Tibial nerve (tissue), 4 donors: ENCODE measurements around the gene MED15. TPM values are rescaled to one million over a fixed set of nuclear protein-coding genes. Genes with fewer than 3 reads are reported as not detected.

ENCODE experiments used
- DNase-seq, 2 donors: peaks; one replicate each; pipeline ENCODE4 v3.0.0-alpha.2; 2019; ENCODE audit warnings: low spot score in 2 of 2
- H3K27ac ChIP-seq, 4 donors: fragments of 200-600 bp; sonication (generic) in 3 of 4; one replicate each; pipeline ENCODE4 v1.5.1; 2017 to 2019; ENCODE audit warnings: mild to moderate bottlenecking in 1 of 4
- H3K27me3 ChIP-seq, 2 donors: fragments of 200-600 bp; sonication (generic) in 1 of 2; one replicate each; pipeline versions ENCODE4 v1.5.1 to v1.6.0; 2017 to 2019
- H3K36me3 ChIP-seq, 3 donors: fragments of 200-600 bp; sonication (generic); one replicate each; pipeline ENCODE4 v1.5.1; 2018 to 2019
- H3K4me1 ChIP-seq, 4 donors: fragments of 200-600 bp; sonication (generic) in 3 of 4; one replicate each; pipeline ENCODE4 v1.5.1; 2017 to 2019
- H3K4me3 ChIP-seq, 4 donors: fragments of 200-600 bp; sonication (generic) in 3 of 4; one replicate each; pipeline ENCODE4 v1.5.1; 2017 to 2019; ENCODE audit warnings: mild to moderate bottlenecking in 1 of 4, moderate library complexity in 1 of 4
- H3K9me3 ChIP-seq, 4 donors: fragments of 200-600 bp; sonication (generic) in 3 of 4; one replicate each; pipeline ENCODE4 v1.5.1; 2017 to 2019
- EP300 ChIP-seq, 2 donors: sonication (generic); formaldehyde crosslinking; IDR thresholded peaks; one replicate each; pipeline ENCODE4 v1.6.1; 2017; ENCODE audit warnings: antibody characterized with exemption in 2 of 2, mild to moderate bottlenecking in 1 of 2
- POLR2A ChIP-seq, 2 donors: fragments of 450-650 bp; IDR thresholded peaks; one replicate each; pipeline ENCODE4 v1.6.1; 2017; ENCODE audit warnings: antibody characterized with exemption in 2 of 2, mild to moderate bottlenecking in 2 of 2, moderate library complexity in 2 of 2
- WGBS, 2 donors: methylation state at CpG; one replicate each; pipeline ENCODE4 v1.1.5; 2018; 5-methylcytosine and 5-hydroxymethylcytosine counted together
- total RNA-seq, 4 donors: library from RNA; depleted of rRNA; stranded (reverse); fragments of >200 nt; gene quantifications; one replicate each; pipeline ENCODE4 v1.1.0, GENCODE V29; 2016
- TF ChIP-seq, protein P1 (sequence below), 5 experiments: fragments of 200-600 bp in 3 of 5; fragments of 450-650 bp in 2 of 5; sonication (generic) in 3 of 5; IDR thresholded peaks; one replicate each; pipeline ENCODE4 v1.5.1; 2016 to 2019; ENCODE audit warnings: antibody characterized with exemption in 5 of 5, mild to moderate bottlenecking in 3 of 5, moderate library complexity in 2 of 5

MED15 gene
- total RNA-seq, 4 donors from 2014 or later, result 49.2 to 147 (median 102) TPM

DNA sequence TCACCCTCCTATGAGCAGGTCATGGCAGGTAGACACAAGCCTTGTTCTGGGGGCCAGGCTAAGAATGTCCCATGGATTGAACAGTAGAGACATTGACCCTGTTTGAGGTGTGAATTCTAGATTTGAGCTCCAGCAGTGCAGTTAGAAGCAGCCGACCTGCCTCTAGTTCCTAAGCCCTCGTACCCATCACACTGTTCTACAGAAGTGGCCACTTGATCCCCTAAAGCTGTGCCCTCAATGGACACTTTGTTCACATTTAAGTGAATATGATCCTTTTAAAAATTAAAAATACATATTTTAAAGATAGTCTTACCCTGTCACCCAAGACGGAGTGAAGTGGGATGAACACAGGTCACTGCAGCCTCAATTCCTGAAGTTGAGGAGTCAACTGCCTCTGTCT is 122.0 kb downstream of the MED15 start:
- 91% methylated on average over 3 of the region's 3 CpGs for WGBS, 2 donors
- H3K36me3 ChIP-seq, result no peaks in the 10 kb centered on the region
- H3K9me3 ChIP-seq, result no peaks in the 10 kb centered on the region
- TF ChIP-seq POLR2A (IDR thresholded peaks at IDR 0.05) (no peak), EP300 (IDR thresholded peaks at IDR 0.05) (no peak)
- TF ChIP-seq, protein P1, sequence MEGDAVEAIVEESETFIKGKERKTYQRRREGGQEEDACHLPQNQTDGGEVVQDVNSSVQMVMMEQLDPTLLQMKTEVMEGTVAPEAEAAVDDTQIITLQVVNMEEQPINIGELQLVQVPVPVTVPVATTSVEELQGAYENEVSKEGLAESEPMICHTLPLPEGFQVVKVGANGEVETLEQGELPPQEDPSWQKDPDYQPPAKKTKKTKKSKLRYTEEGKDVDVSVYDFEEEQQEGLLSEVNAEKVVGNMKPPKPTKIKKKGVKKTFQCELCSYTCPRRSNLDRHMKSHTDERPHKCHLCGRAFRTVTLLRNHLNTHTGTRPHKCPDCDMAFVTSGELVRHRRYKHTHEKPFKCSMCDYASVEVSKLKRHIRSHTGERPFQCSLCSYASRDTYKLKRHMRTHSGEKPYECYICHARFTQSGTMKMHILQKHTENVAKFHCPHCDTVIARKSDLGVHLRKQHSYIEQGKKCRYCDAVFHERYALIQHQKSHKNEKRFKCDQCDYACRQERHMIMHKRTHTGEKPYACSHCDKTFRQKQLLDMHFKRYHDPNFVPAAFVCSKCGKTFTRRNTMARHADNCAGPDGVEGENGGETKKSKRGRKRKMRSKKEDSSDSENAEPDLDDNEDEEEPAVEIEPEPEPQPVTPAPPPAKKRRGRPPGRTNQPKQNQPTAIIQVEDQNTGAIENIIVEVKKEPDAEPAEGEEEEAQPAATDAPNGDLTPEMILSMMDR (IDR thresholded peaks at IDR 0.05), result no peak
- no peaks in the 10 kb centered on the region for H3K4me1 ChIP-seq
- no peaks in the 10 kb centered on the region for H3K27me3 ChIP-seq
- DNase-seq, result no peak
- H3K4me3 ChIP-seq, result no peak overlapping the region
- H3K27ac ChIP-seq, result no peak overlapping the region

DNA sequence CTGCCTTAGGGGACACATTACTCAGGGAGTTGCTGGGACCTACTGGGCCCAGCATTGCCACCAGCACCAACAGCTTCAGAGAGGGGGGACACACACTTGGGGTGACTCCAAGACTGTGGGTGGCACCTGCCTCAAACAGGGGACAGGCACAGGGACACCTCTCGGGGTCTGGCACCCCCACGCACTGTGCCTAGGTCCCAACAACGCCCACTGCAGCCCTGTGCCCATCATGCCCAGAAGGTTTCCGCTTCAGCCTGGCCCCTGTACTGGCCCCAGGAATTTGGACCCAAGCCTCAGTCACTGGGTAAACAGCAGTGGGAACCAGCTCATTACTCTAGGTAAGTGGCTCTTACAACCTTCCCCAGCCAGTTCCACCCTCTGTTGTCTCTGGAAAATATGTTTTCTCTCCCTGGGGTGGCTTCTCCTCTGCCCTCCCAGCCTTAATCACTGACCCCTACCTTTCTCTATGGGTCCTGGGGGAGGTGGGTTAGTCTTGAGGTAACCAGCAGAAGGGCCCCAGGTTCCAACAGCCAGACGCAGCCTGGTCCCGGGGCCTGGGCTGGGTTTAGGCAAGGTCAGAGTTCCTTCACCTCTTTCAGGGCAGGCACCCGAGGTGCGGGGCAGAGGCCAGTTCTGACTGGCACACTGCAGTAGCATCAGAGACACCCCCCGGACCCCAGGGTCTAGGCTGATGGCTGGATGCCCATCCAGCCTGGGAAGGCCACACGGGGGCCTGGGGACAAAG is 123.6 kb downstream of the MED15 start:
- no peak for DNase-seq
- H3K4me1 ChIP-seq, result no peaks in the 10 kb centered on the region
- no peak overlapping the region for H3K27ac ChIP-seq
- no peaks in the 10 kb centered on the region for H3K9me3 ChIP-seq
- TF ChIP-seq POLR2A (IDR thresholded peaks at IDR 0.05) (no peak), EP300 (IDR thresholded peaks at IDR 0.05) (no peak)
- TF ChIP-seq, protein P1 (IDR thresholded peaks at IDR 0.05), result no peak
- no peaks in the 10 kb centered on the region for H3K36me3 ChIP-seq
- no peak overlapping the region for H3K4me3 ChIP-seq
- H3K27me3 ChIP-seq, result no peaks in the 10 kb centered on the region
- WGBS, 2 donors, result 72 to 85% methylated on average over 5 to 10 of the region's 10 CpGs

DNA sequence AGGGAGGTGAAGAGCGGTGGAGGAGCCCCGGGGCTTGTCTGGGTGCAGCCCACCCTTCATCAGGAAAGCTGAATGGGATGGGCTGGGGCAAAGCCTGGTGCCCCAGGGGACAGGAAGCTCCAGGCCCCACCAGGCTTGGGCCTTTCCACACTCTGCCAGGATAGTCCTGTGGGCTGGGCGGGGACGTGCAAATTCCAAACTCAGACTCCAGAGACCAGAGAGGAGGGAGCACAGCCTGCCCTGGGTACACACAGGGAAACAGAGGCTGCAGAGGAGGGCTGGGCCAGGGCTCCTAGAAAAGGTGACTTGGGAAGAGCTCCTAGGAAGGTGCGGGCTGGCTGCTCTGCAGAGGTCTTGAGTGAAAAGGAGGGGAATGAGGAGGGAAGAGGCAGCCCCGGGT is 124.7 kb downstream of the MED15 start:
- Histone ChIP-seq H3K9me3 (no peaks in the 10 kb centered on the region), H3K27me3 (no peaks in the 10 kb centered on the region), H3K27ac (no peak overlapping the region), H3K4me3 (no peak overlapping the region), H3K4me1 (no peaks in the 10 kb centered on the region), H3K36me3 (no peaks in the 10 kb centered on the region)
- no peak for TF ChIP-seq EP300 (IDR thresholded peaks at IDR 0.05)
- TF ChIP-seq, protein P1 (IDR thresholded peaks at IDR 0.05), result no peak
- TF ChIP-seq POLR2A (IDR thresholded peaks at IDR 0.05), result no peak
- DNase-seq, result no peak
- 75 to 78% methylated on average over 6 of the region's 6 CpGs for WGBS, 2 donors

DNA sequence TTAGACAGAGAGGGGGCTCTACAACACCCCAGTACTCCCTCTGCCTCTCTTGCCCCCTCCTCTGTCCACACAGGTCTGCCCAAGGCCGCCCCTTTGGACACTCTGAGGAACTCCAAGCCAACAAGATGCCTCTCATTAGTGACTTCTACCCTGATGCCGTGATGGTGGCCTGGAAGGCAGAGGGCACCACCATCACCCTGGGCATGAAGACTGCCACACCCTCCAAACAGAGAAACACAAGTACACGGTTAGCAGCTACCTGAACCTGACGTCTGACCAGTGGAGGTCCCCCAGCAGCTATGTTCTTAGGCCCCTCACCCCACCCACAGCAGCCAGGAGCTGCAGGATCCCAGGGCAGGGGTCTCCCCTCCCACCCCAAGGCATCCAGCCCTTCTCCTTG is 125.1 kb downstream of the MED15 start:
- Histone ChIP-seq H3K9me3 (no peaks in the 10 kb centered on the region), H3K27ac (no peak overlapping the region), H3K4me3 (no peak overlapping the region), H3K4me1 (no peaks in the 10 kb centered on the region), H3K36me3 (no peaks in the 10 kb centered on the region), H3K27me3 (no peaks in the 10 kb centered on the region)
- no peak for TF ChIP-seq POLR2A (IDR thresholded peaks at IDR 0.05)
- TF ChIP-seq EP300 (IDR thresholded peaks at IDR 0.05), result no peak
- TF ChIP-seq, protein P1 (IDR thresholded peaks at IDR 0.05), result no peak
- no peak for DNase-seq
- WGBS, 2 donors, result 64 to 68% methylated on average over 4 of the region's 4 CpGs

DNA sequence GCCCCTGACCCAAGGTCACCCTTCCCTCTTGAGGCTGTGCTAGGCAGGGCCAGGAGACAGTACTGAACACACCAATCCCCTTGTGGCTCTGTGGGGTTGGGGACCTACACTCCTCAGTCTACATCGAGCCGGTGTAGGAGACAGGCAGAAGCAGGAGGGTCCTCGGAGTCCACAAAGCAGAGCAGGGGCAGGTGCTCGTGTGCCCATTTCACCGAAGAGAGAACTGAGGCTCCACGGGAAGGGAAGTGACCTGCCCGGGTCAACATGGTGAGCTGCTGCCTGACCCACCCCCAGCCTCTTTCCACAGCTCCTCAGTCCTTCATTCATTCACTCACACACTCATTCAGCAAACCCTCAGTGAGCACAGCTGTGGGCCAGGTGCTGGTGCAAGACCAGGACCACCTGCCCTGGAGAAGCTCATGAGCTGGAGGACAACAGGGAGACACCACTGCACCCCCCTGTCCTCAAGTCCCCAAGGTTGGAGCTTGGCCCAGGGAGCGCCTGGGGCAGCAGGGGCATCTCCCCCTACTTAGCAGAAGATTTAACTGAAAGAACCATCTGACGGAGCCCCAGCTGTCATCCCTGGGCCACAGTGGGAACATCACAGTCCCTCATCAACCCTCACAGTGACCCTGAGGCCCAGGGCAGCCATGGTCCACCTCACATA is 127.3 kb downstream of the MED15 start:
- 80 to 86% methylated on average over 9 of the region's 9 CpGs for WGBS, 2 donors

More for the DNA sequence above, 127.3 kb downstream of the MED15 start:
- Histone ChIP-seq H3K27me3 (no peaks in the 10 kb centered on the region), H3K27ac (no peak overlapping the region), H3K9me3 (no peaks in the 10 kb centered on the region), H3K4me3 (no peak overlapping the region), H3K4me1 (no peaks in the 10 kb centered on the region), H3K36me3 (no peaks in the 10 kb centered on the region)
- TF ChIP-seq EP300 (IDR thresholded peaks at IDR 0.05) (no peak), POLR2A (IDR thresholded peaks at IDR 0.05) (no peak)
- TF ChIP-seq, protein P1 (IDR thresholded peaks at IDR 0.05), result no peak
- no peak for DNase-seq
